HG03565 (cell line): ENCODE data around the gene ZNF143.
"Not testable (repeated sequence)": the region's sequence is repeated elsewhere in the genome, so short reads cannot be mapped to it uniquely, and the experiment has no call there.

Experiments used
- ATAC-seq: cut with Tn5 transposase; IDR thresholded peaks from one replicate; pipeline ENCODE4 v1.9.1; 2021; ENCODE audit warnings: mild to moderate bottlenecking, moderate library complexity; ENCODE audit not compliant: unreplicated experiment

Gene ZNF143

DNA sequence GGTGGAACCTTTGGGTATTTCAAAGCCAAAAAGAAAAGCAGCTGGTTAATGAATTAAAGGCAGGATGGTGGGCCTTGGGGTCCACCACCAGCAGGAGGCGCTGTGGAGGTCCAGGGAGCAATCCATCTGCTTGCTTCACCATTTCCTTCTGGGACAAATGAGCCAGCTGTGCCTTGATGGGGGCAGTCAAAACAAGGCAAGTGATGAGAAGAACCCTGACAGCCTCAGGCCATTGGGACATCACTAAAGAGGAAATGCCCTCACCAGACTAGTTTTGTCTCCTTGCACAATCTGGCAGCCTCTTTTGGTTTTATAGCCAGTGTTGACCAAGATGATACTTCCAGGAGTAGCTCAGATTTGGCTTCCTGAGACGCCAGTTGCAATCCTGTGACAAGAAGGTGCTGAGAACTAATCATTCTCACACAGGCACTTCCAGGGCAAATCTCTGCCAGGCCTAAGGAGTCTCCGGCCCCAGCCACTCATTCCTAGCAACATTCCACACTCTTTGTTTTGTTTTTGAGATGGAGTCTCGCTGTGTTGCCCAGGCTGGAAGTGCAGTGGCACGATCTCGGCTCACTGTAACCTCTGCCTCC, 74.5 kb downstream of the ZNF143 start:
- no peak for ATAC-seq

DNA sequence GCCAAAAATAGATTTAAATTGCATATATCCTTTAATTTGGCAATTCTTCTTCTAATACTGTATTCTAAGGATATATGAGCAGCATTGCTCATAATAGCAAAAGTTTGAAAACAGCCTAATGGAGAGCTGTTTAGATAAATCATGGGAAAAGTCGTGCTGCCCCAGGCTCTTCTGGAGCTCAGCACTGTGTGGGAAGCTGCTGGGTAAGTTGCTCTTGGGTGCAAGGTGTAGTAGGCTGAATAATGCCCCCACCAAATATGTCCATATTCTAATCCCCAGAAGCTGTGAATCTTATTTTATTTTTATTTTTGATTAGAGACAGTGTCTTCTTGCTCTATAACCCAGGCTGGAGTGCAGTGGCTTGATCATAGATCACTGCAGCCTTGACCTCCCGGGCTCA, 77.7 kb downstream of the ZNF143 start:
- no peak for ATAC-seq

DNA sequence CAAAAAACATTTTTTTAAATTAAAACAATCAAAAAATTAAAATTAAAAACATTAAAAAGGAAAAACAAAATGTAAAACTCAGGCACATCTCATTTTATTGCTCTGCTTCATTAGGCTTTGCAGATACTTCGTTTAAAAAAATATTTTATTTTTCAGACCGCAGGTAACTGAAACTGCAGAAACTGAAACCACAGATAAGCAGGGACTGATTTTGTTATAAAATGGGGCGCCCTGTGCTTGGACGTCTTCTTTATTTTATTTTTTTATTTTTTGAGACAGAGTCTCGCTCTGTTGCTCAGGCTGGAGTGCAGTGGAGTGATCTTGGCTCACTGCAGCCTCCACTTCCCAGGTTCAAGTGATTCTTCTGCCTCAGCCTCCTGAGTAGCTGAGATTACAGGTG, 88.4 kb downstream of the ZNF143 start:
- ATAC-seq = not testable (repeated sequence)

DNA sequence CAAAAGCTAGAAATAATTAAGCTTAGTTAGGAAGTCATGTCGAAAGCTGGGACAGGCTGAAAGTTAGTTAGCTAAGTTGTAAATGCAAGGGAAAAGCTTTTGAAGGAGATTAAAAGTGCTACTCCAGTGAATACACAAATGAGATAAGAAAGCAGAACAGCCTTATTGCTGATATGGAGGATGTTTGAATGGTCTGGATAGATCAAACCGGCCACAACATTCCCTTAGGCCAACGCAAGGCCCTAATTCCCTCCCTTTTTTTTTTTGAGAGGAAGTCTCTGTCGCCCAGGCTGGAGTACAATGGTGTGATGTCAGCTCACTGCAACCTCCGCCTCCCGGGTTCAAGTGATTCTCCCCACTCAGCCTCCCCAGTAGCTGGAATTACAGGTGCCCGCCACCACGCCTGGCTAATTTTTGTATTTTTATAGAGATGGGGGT, 89.4 kb downstream of the ZNF143 start:
- no peak for ATAC-seq

DNA sequence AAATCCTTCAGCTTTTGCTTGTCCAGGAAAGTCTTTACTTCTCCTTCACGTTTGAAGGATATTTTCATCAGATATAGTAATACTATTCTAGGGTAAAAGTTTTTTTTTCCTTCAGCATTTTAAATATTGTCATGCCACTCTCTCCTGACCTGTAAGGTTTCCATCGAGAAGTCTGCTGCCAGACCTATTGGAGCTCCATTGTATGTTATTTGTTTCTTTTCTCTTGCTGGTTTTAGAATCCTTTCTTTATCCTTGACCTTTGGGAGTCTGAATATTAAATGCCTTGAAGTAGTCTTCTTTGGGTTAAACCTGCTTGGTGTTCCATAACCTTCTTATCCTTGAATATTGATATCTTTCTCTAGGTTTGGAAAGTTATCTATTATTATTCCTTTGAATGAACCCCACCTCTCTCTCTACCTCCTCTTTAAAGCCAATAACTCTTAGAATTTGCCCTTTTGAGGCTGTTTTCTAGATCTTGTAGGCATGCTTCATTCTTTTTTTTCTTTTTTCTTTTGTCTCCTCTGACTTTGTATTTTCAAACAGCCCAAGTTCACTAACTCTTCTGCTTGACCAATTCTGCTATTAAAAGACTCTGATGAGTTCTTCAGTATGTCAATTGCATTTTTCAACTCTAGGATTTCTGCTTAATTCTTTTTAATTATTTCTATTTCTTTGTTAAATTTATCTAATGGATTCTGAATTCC, 100.6 kb downstream of the ZNF143 start:
- ATAC-seq = no peak

DNA sequence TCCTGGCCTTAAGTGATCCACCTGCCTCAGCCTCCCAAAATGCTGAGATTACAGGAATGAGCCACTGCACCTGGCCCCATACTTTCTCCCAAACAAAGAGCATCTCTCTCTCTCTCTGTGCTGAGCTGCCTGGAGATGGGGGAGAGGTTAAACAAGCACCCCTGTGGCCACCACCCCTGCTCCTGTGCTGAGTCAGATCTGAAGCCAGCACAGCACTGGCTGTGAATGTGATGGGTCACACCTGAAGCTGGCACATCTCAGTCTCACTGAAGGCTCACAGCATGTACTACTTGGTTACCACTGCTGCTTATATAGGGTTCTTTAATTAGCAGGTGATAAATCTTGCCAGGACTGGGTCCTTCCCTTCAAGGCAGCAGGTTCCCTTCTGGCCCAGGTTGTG, 101.9 kb downstream of the ZNF143 start:
- no peak for ATAC-seq

DNA sequence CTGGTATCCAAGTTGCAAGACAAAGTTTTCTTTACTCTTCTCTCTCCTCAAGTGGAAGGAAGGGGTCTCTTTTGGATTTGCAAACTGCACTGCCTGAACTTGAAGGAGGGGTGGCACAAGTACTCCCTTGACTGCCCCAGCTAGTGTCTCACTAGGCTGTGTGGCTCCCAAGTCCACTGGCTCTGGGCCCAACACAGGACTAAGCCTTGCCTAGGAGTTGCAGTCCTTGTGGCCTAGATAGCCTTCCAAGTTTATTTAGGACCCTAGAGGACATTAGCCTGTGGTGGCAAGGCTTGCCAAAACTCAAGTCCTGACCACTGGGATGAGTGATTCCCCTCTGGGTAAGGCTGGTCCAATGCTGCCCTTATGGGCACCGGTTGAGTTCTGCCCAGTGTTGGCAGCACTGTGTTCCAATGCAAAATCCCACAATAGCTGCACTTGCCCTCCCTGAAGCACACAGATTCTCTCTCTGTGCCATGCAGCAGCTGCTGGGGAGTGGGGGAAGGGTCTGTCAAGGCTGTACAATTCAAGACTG, 102.5 kb downstream of the ZNF143 start:
- no peak for ATAC-seq

DNA sequence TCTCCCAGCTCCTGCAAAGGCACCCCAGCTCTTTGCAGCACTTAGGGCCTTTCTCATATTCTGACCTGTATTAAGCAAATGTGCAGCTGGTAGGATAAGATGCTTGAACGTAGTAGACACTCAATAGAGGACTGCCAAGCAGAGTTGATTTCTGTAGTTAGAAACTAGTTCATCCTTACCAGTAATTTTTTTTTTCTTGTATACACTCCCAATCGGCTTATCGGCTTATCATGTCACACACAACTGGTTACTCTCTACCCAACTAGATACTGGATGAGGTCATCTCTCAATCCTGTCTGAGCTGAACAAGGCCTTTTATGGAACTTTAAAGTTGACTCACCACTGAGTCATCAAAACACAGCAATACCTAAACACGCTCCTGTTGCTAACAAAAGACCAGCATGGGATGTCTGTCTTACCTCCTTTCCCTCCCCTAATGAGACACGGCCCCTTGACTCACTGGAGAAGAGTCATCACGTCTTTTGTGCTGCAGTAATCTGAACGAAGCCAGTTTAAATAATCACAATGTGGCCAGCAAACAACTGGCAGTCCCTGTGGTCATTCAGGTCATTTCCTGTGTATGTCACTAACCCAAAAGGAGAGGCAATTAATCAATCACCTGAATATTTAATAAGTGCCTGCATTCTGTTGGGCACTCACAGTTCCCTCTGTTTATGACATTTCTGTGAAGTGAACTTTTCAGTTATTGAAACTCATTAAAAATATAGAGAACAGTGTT, 105.2 kb downstream of the ZNF143 start:
- ATAC-seq = peak; percentile 92

DNA sequence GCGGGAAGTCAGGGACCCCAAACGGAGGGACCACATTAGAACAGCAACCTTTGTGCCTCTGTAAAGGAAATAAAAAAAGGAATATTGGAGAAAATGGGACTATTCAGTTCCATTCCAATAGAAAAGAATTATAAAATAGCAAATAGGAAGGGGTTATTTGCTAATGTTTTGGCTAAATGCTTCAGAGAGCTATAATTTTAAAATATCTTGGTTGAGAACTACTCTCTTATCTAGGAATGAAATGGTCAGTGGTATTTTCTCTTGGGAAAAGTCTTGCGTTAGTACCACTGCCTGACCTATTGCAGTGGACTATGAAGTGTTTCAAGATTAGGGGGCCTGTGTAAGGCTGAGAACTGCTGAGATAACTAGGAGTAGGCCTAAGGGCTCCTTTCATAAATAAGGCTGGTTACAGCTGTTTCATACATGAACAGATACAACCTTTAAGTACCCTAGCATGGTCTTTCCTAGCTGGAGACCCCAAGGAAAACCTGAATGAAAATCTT, 105.8 kb downstream of the ZNF143 start:
- no peak for ATAC-seq

DNA sequence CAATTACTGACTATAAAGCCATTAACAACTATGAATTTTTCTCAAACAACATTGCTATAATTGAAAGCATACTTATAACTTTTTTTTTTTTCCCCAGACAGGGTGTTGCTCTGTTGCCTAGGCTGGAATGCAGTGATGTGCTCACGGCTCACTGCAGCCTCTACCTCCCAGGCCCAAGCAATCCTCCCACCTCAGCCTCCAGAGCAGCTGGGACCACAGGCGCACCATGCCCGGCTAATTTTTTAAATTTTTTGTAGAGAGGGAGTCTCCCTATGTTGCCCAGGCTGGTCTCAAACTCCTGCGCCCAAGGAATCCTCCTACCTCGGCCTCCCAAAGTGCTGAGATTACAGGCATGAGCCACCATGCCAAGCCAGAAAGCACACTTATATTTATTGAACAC, 106.6 kb downstream of the ZNF143 start:
- ATAC-seq = no peak

DNA sequence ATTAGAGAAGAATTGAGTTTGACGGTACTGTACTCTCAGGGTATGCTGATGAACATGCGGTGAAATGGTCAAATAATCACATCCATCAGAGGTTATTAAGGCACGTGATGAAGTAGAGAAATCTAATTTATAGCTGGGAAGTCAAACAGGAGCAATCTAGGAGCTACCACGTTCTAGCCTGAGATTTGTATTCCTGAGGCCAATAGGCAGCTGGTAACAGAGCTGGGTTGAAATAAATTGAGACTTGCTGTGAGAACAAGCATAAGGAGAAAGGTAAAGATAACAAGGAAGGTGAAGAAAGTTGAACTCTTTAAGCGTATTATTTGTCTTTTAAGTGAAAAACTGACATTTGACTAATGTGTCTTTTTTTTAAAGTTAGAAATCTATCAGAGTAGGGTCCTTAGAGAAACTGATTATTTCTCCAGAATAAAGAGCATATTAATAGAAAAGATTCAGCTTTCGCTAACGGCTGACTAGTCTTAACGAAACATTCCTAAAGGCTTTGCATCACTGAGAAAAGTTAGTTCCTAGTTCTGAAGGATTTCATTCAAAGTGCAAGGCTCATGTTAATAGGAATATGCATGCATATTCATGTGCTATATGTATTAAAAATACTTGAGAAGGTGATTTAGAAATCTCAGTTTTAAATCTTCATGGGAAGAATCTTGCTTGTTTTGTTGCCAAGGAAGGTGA, 107.5 kb downstream of the ZNF143 start:
- no peak for ATAC-seq

DNA sequence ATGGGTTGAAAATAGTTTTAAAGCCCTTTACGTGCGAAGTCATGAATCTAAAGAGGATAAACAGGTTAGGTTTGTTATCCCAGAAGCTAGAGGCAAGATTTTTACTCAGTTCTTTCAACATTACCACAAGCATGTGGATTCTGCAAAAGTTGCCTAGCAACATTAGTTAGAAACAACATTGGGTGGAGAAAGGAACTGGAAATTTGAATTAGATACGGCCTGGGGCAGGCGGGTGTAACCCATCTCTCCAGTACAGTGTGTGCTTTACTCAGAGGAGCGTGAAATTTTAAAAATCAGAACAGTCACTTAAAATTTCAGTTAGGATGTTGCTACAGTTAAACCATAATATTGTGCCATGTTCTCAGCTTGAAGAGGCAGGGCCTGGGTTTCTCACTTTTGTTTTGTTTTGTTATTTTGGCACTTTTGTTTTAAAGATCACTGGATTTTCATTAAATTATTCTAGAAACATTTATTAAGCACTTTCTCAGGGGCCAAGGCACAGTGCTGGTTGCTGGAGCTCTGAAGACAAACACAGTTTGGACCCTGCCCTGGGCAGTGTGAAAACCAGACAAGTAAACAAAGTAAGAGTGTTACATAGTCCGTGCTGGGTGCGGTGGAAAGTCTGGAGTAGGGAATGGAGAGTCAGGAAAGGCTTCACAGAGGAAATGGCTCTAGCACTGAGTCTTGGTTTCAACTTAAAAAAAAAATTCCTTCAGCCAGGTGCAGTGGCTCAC, 108.2 kb downstream of the ZNF143 start:
- no peak for ATAC-seq

DNA sequence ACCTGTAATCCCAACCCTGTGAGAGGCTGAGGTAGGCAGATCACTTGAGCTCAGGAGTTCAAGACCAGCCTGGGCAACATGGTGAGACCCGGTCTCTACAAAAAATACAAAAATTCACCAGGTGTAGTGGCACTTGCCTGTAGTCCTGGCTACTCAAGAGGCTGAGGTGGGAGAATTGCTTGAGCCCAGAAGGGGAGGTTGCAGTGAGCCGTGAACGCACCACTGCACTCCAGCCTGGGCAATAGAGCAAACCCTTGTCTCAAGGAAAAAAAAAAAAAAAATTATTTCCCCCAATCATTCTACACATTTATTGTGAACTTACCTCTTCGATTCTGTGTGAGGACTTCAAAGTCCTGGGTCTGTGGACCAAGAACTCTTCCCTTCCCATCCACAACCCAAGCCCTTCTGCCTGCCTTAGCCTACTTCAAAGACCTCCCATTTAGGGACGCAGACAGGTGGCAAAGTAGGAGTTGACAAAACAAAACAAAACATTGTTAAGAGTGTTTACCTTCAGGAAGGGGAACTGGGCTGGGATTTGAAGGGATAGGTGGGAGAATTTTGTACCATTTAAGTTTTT, 108.9 kb downstream of the ZNF143 start:
- no peak for ATAC-seq

DNA sequence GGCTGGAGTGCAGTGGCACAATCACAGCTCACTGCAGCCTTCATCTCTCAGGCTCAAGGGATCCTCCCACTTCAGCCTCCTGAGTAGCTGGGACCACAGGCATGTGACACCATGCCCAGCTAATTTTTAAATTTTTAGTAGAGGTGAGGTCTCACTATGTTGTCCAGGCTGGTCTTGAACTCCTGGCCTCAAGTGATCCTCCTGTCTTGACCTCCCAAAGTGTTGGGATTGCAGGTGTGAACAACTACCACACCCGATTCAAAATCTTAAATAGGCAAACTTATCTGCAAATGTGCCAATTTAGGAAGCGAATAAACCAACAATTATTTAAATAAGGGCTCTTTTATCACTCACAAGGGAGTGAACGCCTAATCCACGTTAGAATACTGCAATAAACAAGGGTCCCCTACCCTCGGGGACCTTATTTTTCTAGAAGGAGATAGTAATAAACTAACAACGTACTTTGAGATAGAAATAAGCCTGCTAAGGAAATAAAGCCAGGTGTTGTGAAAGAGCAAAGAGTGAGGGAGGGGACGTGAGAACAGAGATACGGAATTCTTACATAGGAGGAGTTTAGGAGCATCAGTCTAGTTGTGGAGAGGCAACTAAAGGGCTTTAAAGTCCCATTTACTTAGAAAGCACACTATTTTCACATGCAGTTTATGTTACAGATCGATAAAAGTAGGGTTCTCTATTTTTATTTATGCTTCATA, 109.7 kb downstream of the ZNF143 start:
- ATAC-seq = no peak

DNA sequence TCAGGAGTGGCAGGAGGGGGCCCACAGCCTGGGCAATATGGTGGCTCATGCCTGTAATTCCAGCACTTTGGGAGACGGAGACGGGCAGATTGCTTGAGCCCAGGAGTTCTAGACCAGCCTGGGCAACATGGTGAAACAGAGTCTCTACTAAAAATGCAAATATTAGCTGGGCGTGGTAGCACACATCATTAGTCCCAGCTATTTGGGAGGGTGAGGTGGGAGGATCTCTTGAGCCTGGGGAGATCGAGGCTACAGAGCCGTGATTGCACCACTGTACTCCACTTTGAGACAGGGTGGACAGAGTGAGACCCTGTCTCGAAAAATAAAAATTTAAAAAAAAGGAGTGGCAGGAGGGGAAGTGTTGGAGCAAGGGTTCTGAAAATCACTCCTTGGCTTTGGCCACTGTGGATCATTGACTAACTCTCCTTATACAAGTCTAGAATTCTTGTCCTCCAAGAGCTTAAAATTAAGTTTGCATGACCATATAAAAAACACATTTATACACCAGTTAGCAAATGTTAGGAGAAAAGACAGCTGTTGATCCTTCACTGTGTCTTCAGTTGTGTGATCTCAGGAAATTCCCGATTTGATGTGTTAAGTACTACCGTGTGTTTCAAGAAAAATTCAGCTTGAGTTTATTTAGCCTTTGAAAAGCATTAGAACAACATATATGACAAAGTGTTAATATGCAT, 110.4 kb downstream of the ZNF143 start:
- no peak for ATAC-seq

DNA sequence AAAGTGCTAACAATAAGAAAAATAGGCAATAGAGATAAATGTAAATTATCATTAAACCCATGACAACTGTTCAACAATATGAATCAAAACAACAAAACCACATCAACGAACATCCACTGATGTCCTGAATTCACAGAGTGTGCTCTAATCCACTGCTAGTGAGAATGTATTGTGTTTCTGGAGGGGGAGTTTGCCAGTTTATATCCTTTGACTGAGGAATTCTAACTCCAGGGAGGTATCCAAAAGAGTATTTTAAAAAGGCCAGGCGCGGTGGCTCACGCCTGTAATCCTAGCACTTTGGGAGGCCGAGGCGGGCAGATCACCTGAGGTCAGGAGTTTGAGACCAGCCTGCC, 110.9 kb downstream of the ZNF143 start:
- no peak for ATAC-seq

DNA sequence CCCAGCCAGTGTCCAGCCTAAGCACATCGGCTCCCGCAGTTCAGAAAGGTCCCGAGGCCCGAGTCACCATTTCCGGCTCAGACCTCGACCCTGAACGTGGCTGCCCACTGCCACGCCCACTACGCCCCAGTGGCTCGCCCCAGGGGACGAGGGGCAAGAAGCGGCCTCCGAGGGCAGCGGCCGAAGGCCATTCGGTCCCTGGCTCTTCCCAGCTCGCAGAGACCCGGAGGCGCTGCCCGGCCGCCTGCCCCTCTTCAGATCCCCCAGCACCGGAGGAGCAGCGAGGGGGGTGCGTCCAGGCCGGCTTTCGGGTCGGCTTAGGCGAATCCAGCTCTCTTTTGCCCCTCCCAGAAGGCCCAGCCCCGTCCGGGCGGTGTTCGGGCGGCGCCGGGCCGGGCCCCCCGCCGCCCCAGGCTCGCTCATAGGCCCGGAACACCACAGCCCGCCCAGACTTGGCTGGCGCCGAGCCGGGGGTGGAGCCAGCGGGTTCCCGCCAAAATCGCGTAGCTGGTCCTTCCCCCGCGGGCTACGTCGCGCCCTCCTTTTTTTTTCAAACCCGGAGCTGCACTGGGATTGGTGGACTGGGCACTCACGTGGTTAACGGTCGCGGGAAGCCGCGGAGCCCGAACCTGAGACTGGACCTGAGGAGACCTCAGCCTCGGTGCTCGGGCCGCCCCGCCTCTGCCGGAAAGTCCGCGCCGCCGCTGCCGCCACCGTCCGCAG, 112.4 kb downstream of the ZNF143 start, which contains the start of gene WEE1:
WEE1 (plus strand) TSS at position 619 of the 723 bp plus-strand sequence. CDS start 264 bp downstream, outside the sequence.
- ATAC-seq = peak; percentile 67
